Stimulated activated CD8-positive, alpha-beta memory T cell treated with anti-CD3 and anti-CD28 coated beads, Interleukin-2, amount 100 ng/mL, for 1 hour (primary cell): ENCODE results near the gene GPRIN2.

Source experiments
- DNase-seq, 2 donors: peaks; one replicate each; pipeline ENCODE4 v3.0.0-alpha.2; 2020; ENCODE audit warnings: low read depth in 2 of 2

The GPRIN2 gene

GRCh38 chr10:46549171-46550075 lies 7.0 kb downstream of the GPRIN2 start:
- DNase-seq: no peak

GRCh38 chr10:46548498-46549090 lies 7.9 kb downstream of the GPRIN2 start:
- DNase-seq: no peak

GRCh38 chr10:46547541-46548497 lies 8.6 kb downstream of the GPRIN2 start:
- no peak for DNase-seq

GRCh38 chr10:46546591-46547540 lies 9.6 kb downstream of the GPRIN2 start:
- no peak for DNase-seq

- DNase-seq: no peak
These were observed 10.4 kb downstream of the GPRIN2 start for GRCh38 chr10:46545861-46546590.

- DNase-seq: no peak
These were observed 11.3 kb downstream of the GPRIN2 start for GRCh38 chr10:46544989-46545791.

- DNase-seq: no peak
These were observed 12.7 kb downstream of the GPRIN2 start for GRCh38 chr10:46543466-46544377.

GRCh38 chr10:46542567-46543465 lies 13.6 kb downstream of the GPRIN2 start:
- DNase-seq: no peak

GRCh38 chr10:46541735-46542566 lies 14.5 kb downstream of the GPRIN2 start:
- DNase-seq: no peak

- no peak for DNase-seq
These were observed 15.3 kb downstream of the GPRIN2 start for GRCh38 chr10:46541017-46541661.

- no peak for DNase-seq
These were observed 15.9 kb downstream of the GPRIN2 start for GRCh38 chr10:46540412-46541016.

- DNase-seq: no peak
These were observed 16.7 kb downstream of the GPRIN2 start for GRCh38 chr10:46539596-46540411.

- no peak for DNase-seq
These were observed 17.6 kb downstream of the GPRIN2 start for GRCh38 chr10:46538717-46539426.

GRCh38 chr10:46538155-46538554 lies 18.3 kb downstream of the GPRIN2 start:
- DNase-seq: no peak
